B cell (primary cell): Measurements from ENCODE around the gene HAT1. TPM values are rescaled to one million over a fixed set of nuclear protein-coding genes. Genes with fewer than 3 reads are reported as not detected.

Experiments used
- ATAC-seq: fragments of 200-7000 bp; cut with Tn5 transposase; one replicate; pipeline ENCODE4 v1.10.0; 2021; ENCODE audit warnings: low read depth, mild to moderate bottlenecking, moderate number of reproducible peaks, moderate library complexity
- CTCF ChIA-PET: fragments of 350-600 bp; sonication (Branson Sonifier 250); formaldehyde crosslinking; loops from one replicate; lab custom pipeline; 2021; ENCODE audit warnings: antibody characterized with exemption, inconsistent platforms; lab: Charles Lee
- POLR2A ChIA-PET: fragments of 350-600 bp; sonication (Branson Sonifier 250); formaldehyde crosslinking; loops from one replicate; lab custom pipeline; 2021; ENCODE audit warnings: antibody characterized with exemption; lab: Charles Lee
- DNase-seq: peaks from one replicate; pipeline ENCODE4 v3.0.0; 2013
- H2AFZ ChIP-seq: 2 replicates; pipeline ENCODE4 v1.6.1; 2012; ENCODE audit warnings: mild to moderate bottlenecking, low read depth, low read length; ENCODE audit not compliant: insufficient read depth, poor library complexity, severe bottlenecking
- H3K27ac ChIP-seq, 2 donors: 1 replicate in 1 of 2; 2 replicates in 1 of 2; pipeline ENCODE4 v1.5.1; 2012 to 2013; ENCODE audit warnings: low read length in 2 of 2, mild to moderate bottlenecking in 2 of 2, moderate library complexity in 1 of 2
- H3K27me3 ChIP-seq, 4 experiments: fragments of 200-600 bp in 1 of 4; sonication (generic) in 1 of 4; replicated peaks in 1 of 4; 1 replicate in 2 of 4; 2 replicates in 2 of 4; pipeline versions ENCODE4 v1.6.1 to v1.7.0; 2013 to 2016; ENCODE audit warnings: low read length in 3 of 4, mild to moderate bottlenecking in 2 of 4, mixed read lengths in 1 of 4, moderate library complexity in 1 of 4; ENCODE audit not compliant: insufficient read depth in 4 of 4, control insufficient read depth in 3 of 4; ENCODE audit errors: control extremely low read depth in 1 of 4
- H3K36me3 ChIP-seq, 2 experiments: replicated peaks in 1 of 2; 1 replicate in 1 of 2; 2 replicates in 1 of 2; pipeline versions ENCODE4 v1.6.1 to v1.7.1; 2013; ENCODE audit warnings: low read length in 1 of 2; ENCODE audit not compliant: insufficient read depth in 2 of 2, control insufficient read depth in 1 of 2; ENCODE audit errors: control extremely low read depth in 1 of 2, extremely low read depth in 1 of 2
- H3K4me1 ChIP-seq, 2 donors: fragments of 200-600 bp in 1 of 2; sonication (generic) in 1 of 2; 1 replicate in 1 of 2; 2 replicates in 1 of 2; pipeline versions ENCODE4 v1.5.1 to v1.6.1; 2013 to 2017; ENCODE audit warnings: low read length in 2 of 2; ENCODE audit not compliant: control insufficient read depth in 2 of 2, insufficient read depth in 2 of 2
- H3K4me2 ChIP-seq: replicated peaks from 2 replicates; pipeline ENCODE3; 2012; ENCODE audit warnings: mild to moderate bottlenecking, low read depth, low read length; ENCODE audit not compliant: poor library complexity, severe bottlenecking
- H3K4me3 ChIP-seq, 5 experiments: fragments of 200-600 bp in 1 of 5; sonication (generic) in 1 of 5; 1 replicate in 3 of 5; 2 replicates in 2 of 5; pipeline versions ENCODE4 v1.5.1 to v1.7.0; 2011 to 2016; ENCODE audit warnings: low read length in 4 of 5, mild to moderate bottlenecking in 4 of 5, low read depth in 2 of 5, control low read depth in 1 of 5, moderate library complexity in 1 of 5; ENCODE audit not compliant: insufficient read depth in 1 of 5; ENCODE audit errors: control extremely low read depth in 1 of 5, extremely low read depth in 1 of 5
- H3K79me2 ChIP-seq: fragments of 200-600 bp; sonication (generic); one replicate; pipeline ENCODE4 v1.6.0; 2016; ENCODE audit warnings: low read length; ENCODE audit not compliant: control insufficient read depth, insufficient read depth
- H3K9ac ChIP-seq: fragments of 200-600 bp; sonication (generic); 2 replicates; pipeline ENCODE4 v1.6.1; 2017; ENCODE audit warnings: mild to moderate bottlenecking, low read length, moderate library complexity
- H3K9me3 ChIP-seq, 3 donors: one replicate each; pipeline versions ENCODE4 v1.6.1 to v1.7.1; 2013; ENCODE audit warnings: low read length in 2 of 3; ENCODE audit not compliant: control insufficient read depth in 2 of 3, insufficient read depth in 1 of 3; ENCODE audit errors: control extremely low read depth in 1 of 3
- H4K20me1 ChIP-seq: 2 replicates; pipeline ENCODE4 v1.6.0; 2012; ENCODE audit warnings: mild to moderate bottlenecking, low read length; ENCODE audit not compliant: insufficient read depth, control insufficient read depth, poor library complexity, severe bottlenecking
- H3K27ac Mint-ChIP-seq: one replicate; pipeline ENCODE4 v1.8.0; 2021; ENCODE audit warnings: mixed read lengths
- H3K27me3 Mint-ChIP-seq: one replicate; pipeline ENCODE4 v1.8.0; 2021; ENCODE audit warnings: mixed read lengths
- H3K4me1 Mint-ChIP-seq: one replicate; pipeline ENCODE4 v1.8.0; 2021; ENCODE audit warnings: mixed read lengths
- H3K4me3 Mint-ChIP-seq: one replicate; pipeline ENCODE4 v1.8.0; 2021; ENCODE audit warnings: mixed read lengths
- H3K9me3 Mint-ChIP-seq: one replicate; pipeline ENCODE4 v1.8.0; 2022; ENCODE audit warnings: mixed read lengths; ENCODE audit not compliant: insufficient read depth
- CTCF ChIP-seq: fragments of 200-600 bp; IDR thresholded peaks from one replicate; pipeline ENCODE4 v1.8.0; 2022; ENCODE audit warnings: antibody characterized with exemption, mild to moderate bottlenecking
- EZH2 ChIP-seq: IDR thresholded peaks from 2 replicates; pipeline ENCODE4 v1.6.1; 2012; ENCODE audit warnings: borderline replicate concordance, low read depth, mild to moderate bottlenecking, moderate library complexity, low read length; ENCODE audit not compliant: insufficient read depth, poor library complexity, severe bottlenecking
- WGBS: methylation state at CpG from one replicate; pipeline ENCODE4 v1.1.5; 2013; ENCODE audit warnings: missing lambda C conversion rate; ENCODE audit not compliant: insufficient coverage; 5-methylcytosine and 5-hydroxymethylcytosine counted together
- intact Hi-C: fragments of 100-400 bp; cut with micrococcal nuclease; formaldehyde crosslinking; loops from one replicate; pipeline ENCODE4 v1.10.0; 2022
- polyA plus RNA-seq: library from polyadenylated mRNA; depleted of rRNA; stranded (reverse); fragments of >200 nt; gene quantifications from 2 replicates; pipeline ENCODE4 v1.2.3, GENCODE V29; 2012
- total RNA-seq, 2 donors: library from RNA; stranded (reverse); fragments of 120-200 nt in 1 of 2; gene quantifications; 1 replicate in 1 of 2; 2 replicates in 1 of 2; pipeline versions ENCODE4 v1.2.3 to v1.2.4, GENCODE V29; 2013 to 2022

Gene HAT1
- total and polyA plus RNA-seq, 2 donors (not counting 1 experiment from before 2014, with no cell fraction given): 12.0 to 25.1 TPM

- intact Hi-C loops: loop anchor here (1.0 to 5.0 kb wide), 4 partner anchors 28 to 663 kb away; partner anchors contain the start of genes DYNC1I2, HAT1, METAP1D and PDK1
- H3K4me1 ChIP-seq: peaks cover 14 to 16% of the 10 kb centered on the region in 2 donors
- H2AFZ ChIP-seq: peak within 1 kb of the TSS; percentile 99
- peak within 1 kb of the TSS; percentile 69 to 88 for H3K27ac ChIP-seq
- WGBS: under 1% methylated on average over 61 of the region's 63 CpGs
- peak within 1 kb of the TSS; percentile 99 for H3K4me3 Mint-ChIP-seq
- ChIA-PET CTCF (interaction anchor here (0.5 to 2.0 kb wide), 4 partner anchors 17 to 322 kb away, joined by 3 to 11 read pairs (median 3); partner anchors contain the start of gene HAT1), POLR2A (interaction anchor here (0.7 to 2.5 kb wide), 2 partner anchors 28 to 192 kb away, joined by 3 to 10 read pairs; partner anchors contain the start of gene HAT1)
- DNase-seq (peak; percentile 87), ATAC-seq (peak; percentile 92)
- peak within 1 kb of the TSS; percentile 85 for H3K4me2 ChIP-seq
- TF ChIP-seq EZH2: no peak
- no peak for TF ChIP-seq CTCF
- no peaks in the 10 kb centered on the region for H4K20me1 ChIP-seq
- H3K4me1 Mint-ChIP-seq: peaks cover 25% of the 10 kb centered on the region
- peaks cover 0 to 4% of the 10 kb centered on the region in 2 experiments for H3K36me3 ChIP-seq
- H3K9me3 ChIP-seq: peaks cover 0 to 3% (median 1%) of the 10 kb centered on the region in 3 donors
- H3K27me3 ChIP-seq: no peaks in the 10 kb centered on the region
- peaks cover 38% of the 10 kb centered on the region for H3K79me2 ChIP-seq
- H3K9ac ChIP-seq: peak within 1 kb of the TSS; percentile 91
- no peaks in the 10 kb centered on the region for H3K9me3 Mint-ChIP-seq
- no peaks in the 10 kb centered on the region for H3K27me3 Mint-ChIP-seq
- H3K4me3 ChIP-seq: peak within 1 kb of the TSS; percentile 78 to 93 (median 88)
- peak within 1 kb of the TSS; percentile 91 for H3K27ac Mint-ChIP-seq
These were observed 28.2 kb upstream of the HAT1 start, which contains the start of gene SLC25A12 for GRCh38 chr2:171893824-171894611. TSS of gene SLC25A12 (minus strand) at chr2:171894244. CDS start at chr2:171894214, 30 bp downstream.
